ENCODE data around the gene SYT14. TPM values are rescaled to one million over a fixed set of nuclear protein-coding genes. Genes with fewer than 3 reads are reported as not detected.

The SYT14 gene
- total RNA-seq, 1 experiment from 2014 or later = 0.07 TPM

GRCh38 chr1:209899948-209900347 is 38.1 kb upstream of the SYT14 start:
- peak; percentile 97 for ATAC-seq
- H3K4me2 ChIP-seq (ENCODE audit: low read length) = no peak overlapping the region
- no peak overlapping the region for H2AFZ ChIP-seq (ENCODE audit: low read depth, low read length, poor library complexity, severe bottlenecking)
- H3K79me2 ChIP-seq (ENCODE audit: insufficient read depth, low read length) = no peaks in the 10 kb centered on the region
- H3K4me3 ChIP-seq (replicated peaks in 1 of 2; ENCODE audit: low read depth in 1 of 2, low read length in 2 of 2) = no peak overlapping the region
- H4K20me1 ChIP-seq (ENCODE audit: insufficient read depth) = no peaks in the 10 kb centered on the region
- no peaks in the 10 kb centered on the region for H3K9me2 ChIP-seq (ENCODE audit: insufficient read depth)
- H3K27ac ChIP-seq (ENCODE audit: low read depth, low read length) = no peak overlapping the region
- ChIA-PET POLR2A (no interaction called here), RAD21 (ENCODE audit: low non-redundant PET in 1 of 2, low total read pairs in 2 of 2, uncharacterized antibody in 2 of 2, unreplicated experiment in 2 of 2) (no interaction called here), CTCF (interaction anchor here (0.7 to 1.8 kb wide), 10 partner anchors 9 to 244 kb away, joined by 3 to 12 read pairs (median 4); no protein-coding TSS in a partner anchor)
- H3K4me1 ChIP-seq (ENCODE audit: control insufficient read depth in 1 of 2, insufficient read depth in 2 of 2, low read length in 2 of 2) = peaks cover 0 to 6% of the 10 kb centered on the region in 2 experiments; a peak in 1 of 4 replicates
- intact Hi-C loops (cut with micrococcal nuclease) = no loop called here
- H3K9me3 ChIP-seq (ENCODE audit: control insufficient read depth in 1 of 2, insufficient read depth in 1 of 2, low read depth in 1 of 2, low read length in 2 of 2) = no peaks in the 10 kb centered on the region
- H3K27me3 ChIP-seq (ENCODE audit: insufficient read depth, low read length) = no peaks in the 10 kb centered on the region
- peak; percentile 22 for DNase-seq (ENCODE audit: low read depth, low spot score)
- TF ChIP-seq, protein P1, sequence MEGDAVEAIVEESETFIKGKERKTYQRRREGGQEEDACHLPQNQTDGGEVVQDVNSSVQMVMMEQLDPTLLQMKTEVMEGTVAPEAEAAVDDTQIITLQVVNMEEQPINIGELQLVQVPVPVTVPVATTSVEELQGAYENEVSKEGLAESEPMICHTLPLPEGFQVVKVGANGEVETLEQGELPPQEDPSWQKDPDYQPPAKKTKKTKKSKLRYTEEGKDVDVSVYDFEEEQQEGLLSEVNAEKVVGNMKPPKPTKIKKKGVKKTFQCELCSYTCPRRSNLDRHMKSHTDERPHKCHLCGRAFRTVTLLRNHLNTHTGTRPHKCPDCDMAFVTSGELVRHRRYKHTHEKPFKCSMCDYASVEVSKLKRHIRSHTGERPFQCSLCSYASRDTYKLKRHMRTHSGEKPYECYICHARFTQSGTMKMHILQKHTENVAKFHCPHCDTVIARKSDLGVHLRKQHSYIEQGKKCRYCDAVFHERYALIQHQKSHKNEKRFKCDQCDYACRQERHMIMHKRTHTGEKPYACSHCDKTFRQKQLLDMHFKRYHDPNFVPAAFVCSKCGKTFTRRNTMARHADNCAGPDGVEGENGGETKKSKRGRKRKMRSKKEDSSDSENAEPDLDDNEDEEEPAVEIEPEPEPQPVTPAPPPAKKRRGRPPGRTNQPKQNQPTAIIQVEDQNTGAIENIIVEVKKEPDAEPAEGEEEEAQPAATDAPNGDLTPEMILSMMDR (IDR thresholded peaks at IDR 0.05 in 2 of 3, conservative IDR thresholded peaks at IDR 0.05 in 1 of 3; ENCODE audit: borderline replicate concordance in 1 of 3, insufficient read depth in 1 of 3, low read depth in 2 of 3, low read length in 2 of 3) = peak; percentile 27 to 85 (median 77); a peak in 5 of 6 replicates
- TF ChIP-seq ZFX (IDR thresholded peaks at IDR 0.05) = no peak
- peak; percentile 44 for TF ChIP-seq RAD21 (IDR thresholded peaks at IDR 0.05; ENCODE audit: low read depth)
- no TSS peak for BruUV-seq (replicated peaks)
- no peak overlapping the region for H3K9ac ChIP-seq (ENCODE audit: low read length)
- no peaks in the 10 kb centered on the region for H3K36me3 ChIP-seq (ENCODE audit: control insufficient read depth in 1 of 2, insufficient read depth in 2 of 2, low read length in 2 of 2)

GRCh38 chr1:209900734-209901133 is 37.3 kb upstream of the SYT14 start:
- Histone ChIP-seq H3K4me2 (ENCODE audit: low read length) (no peak overlapping the region), H3K27ac (ENCODE audit: low read depth, low read length) (no peak overlapping the region), H3K9me2 (ENCODE audit: insufficient read depth) (no peaks in the 10 kb centered on the region), H3K9me3 (ENCODE audit: control insufficient read depth in 1 of 2, insufficient read depth in 1 of 2, low read depth in 1 of 2, low read length in 2 of 2) (no peaks in the 10 kb centered on the region), H2AFZ (ENCODE audit: low read depth, low read length, poor library complexity, severe bottlenecking) (no peak overlapping the region), H3K4me3 (replicated peaks in 1 of 2; ENCODE audit: low read depth in 1 of 2, low read length in 2 of 2) (no peak overlapping the region), H3K9ac (ENCODE audit: low read length) (no peak overlapping the region), H4K20me1 (ENCODE audit: insufficient read depth) (no peaks in the 10 kb centered on the region), H3K27me3 (ENCODE audit: insufficient read depth, low read length) (no peaks in the 10 kb centered on the region), H3K36me3 (ENCODE audit: control insufficient read depth in 1 of 2, insufficient read depth in 2 of 2, low read length in 2 of 2) (no peaks in the 10 kb centered on the region), H3K79me2 (ENCODE audit: insufficient read depth, low read length) (no peaks in the 10 kb centered on the region), H3K4me1 (ENCODE audit: control insufficient read depth in 1 of 2, insufficient read depth in 2 of 2, low read length in 2 of 2) (peaks cover 0 to 6% of the 10 kb centered on the region in 2 experiments; a peak in 1 of 4 replicates)
- BruUV-seq (replicated peaks) = no TSS peak
- intact Hi-C loops (cut with micrococcal nuclease) = no loop called here
- ATAC-seq = no peak
- POLR2A ChIA-PET = no interaction called here
- CTCF ChIA-PET = interaction anchor here (1.3 to 1.8 kb wide), 3 partner anchors 10 to 243 kb away, joined by 3 to 12 read pairs (median 3); no protein-coding TSS in a partner anchor
- RAD21 ChIA-PET (ENCODE audit: low non-redundant PET in 1 of 2, low total read pairs in 2 of 2, uncharacterized antibody in 2 of 2, unreplicated experiment in 2 of 2) = no interaction called here
- no peak for DNase-seq (ENCODE audit: low read depth, low spot score)
- TF ChIP-seq SIN3A (IDR thresholded peaks at IDR 0.05; ENCODE audit: low read depth) (no peak), POLR2A (IDR thresholded peaks at IDR 0.05; ENCODE audit: borderline replicate concordance, extremely low read depth, insufficient read depth, insufficient read length) (no peak), POLR2AphosphoS5 (IDR thresholded peaks at IDR 0.05; ENCODE audit: low read depth, low read length) (no peak), ZFX (IDR thresholded peaks at IDR 0.05) (no peak), YY1 (IDR thresholded peaks at IDR 0.05; ENCODE audit: extremely low read depth, insufficient replicate concordance, low read depth, low read length) (no peak), MAX (IDR thresholded peaks at IDR 0.05) (no peak), RAD21 (IDR thresholded peaks at IDR 0.05; ENCODE audit: low read depth) (no peak), REST (IDR thresholded peaks at IDR 0.05; ENCODE audit: low read depth) (no peak), TCF7L2 (IDR thresholded peaks at IDR 0.05; ENCODE audit: borderline replicate concordance, extremely low read depth, insufficient read depth, insufficient read length) (no peak), ZNF274 (IDR thresholded peaks at IDR 0.05; ENCODE audit: low read depth, low read length) (no peak), EZH2phosphoT487 (IDR thresholded peaks at IDR 0.05; ENCODE audit: borderline replicate concordance) (no peak), SRF (IDR thresholded peaks at IDR 0.05; ENCODE audit: low read depth) (no peak), FOSL1 (IDR thresholded peaks at IDR 0.05; ENCODE audit: low read depth) (no peak)
- TF ChIP-seq, protein P2, sequence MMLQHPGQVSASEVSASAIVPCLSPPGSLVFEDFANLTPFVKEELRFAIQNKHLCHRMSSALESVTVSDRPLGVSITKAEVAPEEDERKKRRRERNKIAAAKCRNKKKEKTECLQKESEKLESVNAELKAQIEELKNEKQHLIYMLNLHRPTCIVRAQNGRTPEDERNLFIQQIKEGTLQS (IDR thresholded peaks at IDR 0.05) = no peak

Data from HCT116 (cell line).